GM23338 (cell line): ENCODE measurements around the gene TSPEAR.
A peak's percentile ranks its signal among the peaks of the same experiment; 100 is the strongest.

Experiments used
- EZH2 ChIP-seq: fragments of 200-600 bp; sonication (generic); IDR thresholded peaks from one replicate; pipeline ENCODE4 v1.8.0; 2017; ENCODE audit warnings: antibody characterized with exemption, mild to moderate bottlenecking, low read depth; ENCODE audit not compliant: unreplicated experiment
- POLR2AphosphoS5 ChIP-seq: IDR thresholded peaks from 2 replicates; pipeline ENCODE4 v1.6.1; 2016; ENCODE audit warnings: antibody characterized with exemption, low read depth
- ZNF331 ChIP-seq: fragments of 250-450 bp; sonication (Bioruptor Pico); IDR thresholded peaks from 2 replicates; pipeline ENCODE4 v1.5.0; 2020; ENCODE audit warnings: low read depth, mild to moderate bottlenecking, moderate library complexity
- TF ChIP-seq, protein P1 (sequence below), 2 experiments: fragments of 200-600 bp in 1 of 2; sonication (generic) in 1 of 2; conservative IDR thresholded peaks; 2 replicates each; pipeline versions ENCODE4 v1.5.1 to v1.6.1; 2016 to 2017; ENCODE audit warnings: antibody characterized with exemption in 2 of 2, low read depth in 2 of 2, mild to moderate bottlenecking in 2 of 2, moderate library complexity in 1 of 2

DNA sequence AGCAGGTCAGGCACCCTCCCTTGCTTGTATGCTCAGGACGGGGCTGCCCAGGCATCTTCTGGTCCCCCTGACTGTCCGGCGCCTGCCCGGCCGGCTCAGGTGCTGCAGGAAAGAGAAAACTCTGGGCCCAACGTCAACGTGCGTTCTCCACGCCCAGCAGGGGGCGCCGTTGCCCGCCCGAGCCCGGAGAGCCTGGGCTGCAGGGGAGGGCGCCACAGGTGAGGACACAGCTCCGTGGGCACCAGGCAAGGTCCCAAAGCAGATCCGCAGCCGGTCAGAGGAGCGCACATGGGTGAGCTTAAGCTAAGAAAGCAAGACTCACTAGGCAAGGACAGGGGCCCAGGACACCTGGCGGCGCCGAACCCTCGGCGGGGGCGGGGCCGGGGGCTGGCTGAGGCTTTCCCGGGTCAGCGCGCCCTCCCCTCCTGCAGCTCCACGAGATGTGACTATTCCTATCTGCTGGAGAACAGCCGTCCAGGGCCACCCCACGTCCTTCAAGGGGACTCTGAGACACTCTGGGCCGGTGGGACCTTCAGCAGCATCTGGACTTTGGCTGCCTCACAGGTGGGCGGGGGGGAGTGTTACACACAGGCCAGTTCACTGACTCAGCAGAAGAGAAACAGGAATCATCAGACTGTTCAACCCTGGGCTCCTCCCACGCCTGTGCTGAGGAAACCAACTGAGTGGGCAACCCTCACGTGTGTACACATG is 200.7 kb downstream of the TSPEAR start:
- no peak for TF ChIP-seq EZH2
- TF ChIP-seq, protein P1, sequence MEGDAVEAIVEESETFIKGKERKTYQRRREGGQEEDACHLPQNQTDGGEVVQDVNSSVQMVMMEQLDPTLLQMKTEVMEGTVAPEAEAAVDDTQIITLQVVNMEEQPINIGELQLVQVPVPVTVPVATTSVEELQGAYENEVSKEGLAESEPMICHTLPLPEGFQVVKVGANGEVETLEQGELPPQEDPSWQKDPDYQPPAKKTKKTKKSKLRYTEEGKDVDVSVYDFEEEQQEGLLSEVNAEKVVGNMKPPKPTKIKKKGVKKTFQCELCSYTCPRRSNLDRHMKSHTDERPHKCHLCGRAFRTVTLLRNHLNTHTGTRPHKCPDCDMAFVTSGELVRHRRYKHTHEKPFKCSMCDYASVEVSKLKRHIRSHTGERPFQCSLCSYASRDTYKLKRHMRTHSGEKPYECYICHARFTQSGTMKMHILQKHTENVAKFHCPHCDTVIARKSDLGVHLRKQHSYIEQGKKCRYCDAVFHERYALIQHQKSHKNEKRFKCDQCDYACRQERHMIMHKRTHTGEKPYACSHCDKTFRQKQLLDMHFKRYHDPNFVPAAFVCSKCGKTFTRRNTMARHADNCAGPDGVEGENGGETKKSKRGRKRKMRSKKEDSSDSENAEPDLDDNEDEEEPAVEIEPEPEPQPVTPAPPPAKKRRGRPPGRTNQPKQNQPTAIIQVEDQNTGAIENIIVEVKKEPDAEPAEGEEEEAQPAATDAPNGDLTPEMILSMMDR (conservative IDR thresholded peaks at IDR 0.05; ENCODE audit: low read depth in 2 of 2), result peak; percentile 83 to 95
- TF ChIP-seq POLR2AphosphoS5, result no peak
- TF ChIP-seq ZNF331, result no peak
